GM18526 (cell line): ENCODE data around the gene POLR1G.

ENCODE experiments used
- POLR2A ChIP-seq: IDR thresholded peaks from 3 replicates; pipeline ENCODE4 v1.6.1; 2011; ENCODE audit not compliant: insufficient read length; ENCODE audit errors: extremely low read depth

POLR1G gene

GRCh38 chr19:45406226-45407090, at the start of gene POLR1G:
Gene POLR1G, plus strand, starts transcription at chr19:45406644. Its CDS starts 53 bp downstream, at chr19:45406697.
- TF ChIP-seq POLR2A, result peak; percentile 76

GRCh38 chr19:45356760-45357444, 49.5 kb upstream of the POLR1G start:
- TF ChIP-seq POLR2A, result no peak

- TF ChIP-seq POLR2A, result no peak
Observed at GRCh38 chr19:45357445-45357783, 49.0 kb upstream of the POLR1G start.

GRCh38 chr19:45358213-45358792, 48.1 kb upstream of the POLR1G start:
- TF ChIP-seq POLR2A, result no peak

- TF ChIP-seq POLR2A, result no peak
Observed at GRCh38 chr19:45361608-45362007, 44.8 kb upstream of the POLR1G start.

GRCh38 chr19:45362291-45362690, 44.2 kb upstream of the POLR1G start:
- TF ChIP-seq POLR2A, result no peak

GRCh38 chr19:45363861-45364459, 42.5 kb upstream of the POLR1G start:
- TF ChIP-seq POLR2A, result no peak

- no peak for TF ChIP-seq POLR2A
Observed at GRCh38 chr19:45364696-45365095, 41.7 kb upstream of the POLR1G start.

GRCh38 chr19:45368127-45368526, 38.3 kb upstream of the POLR1G start:
- no peak for TF ChIP-seq POLR2A

- no peak for TF ChIP-seq POLR2A
Observed at GRCh38 chr19:45368737-45369340, 37.6 kb upstream of the POLR1G start.

- peak; percentile 48 for TF ChIP-seq POLR2A
Observed at GRCh38 chr19:45370410-45371204, 35.8 kb upstream of the POLR1G start, which contains the start of gene ERCC2. Gene ERCC2, minus strand, starts transcription at chr19:45370573. Its CDS starts 33 bp downstream, at chr19:45370540.

- no peak for TF ChIP-seq POLR2A
Observed at GRCh38 chr19:45376045-45376724, 30.3 kb upstream of the POLR1G start.

- no peak for TF ChIP-seq POLR2A
Observed at GRCh38 chr19:45380107-45380506, 26.3 kb upstream of the POLR1G start.

GRCh38 chr19:45382426-45382825, 24.0 kb upstream of the POLR1G start:
- no peak for TF ChIP-seq POLR2A
